NCI-H2081 treated with DMSO at 0.1 percent for 48 hours (cell line): Measurements from ENCODE around the gene CORO2A.
"Not testable (repeated sequence)": the region's sequence is repeated elsewhere in the genome, so short reads cannot be mapped to it uniquely, and the experiment has no call there.

Experiments
- DNase-seq: peaks from one replicate; lab custom pipeline; 2025; lab: John Stamatoyannopoulos, UW

CORO2A gene

GRCh38 chr9:98105006-98105405, 87.4 kb downstream of the CORO2A start:
- DNase-seq = no peak

- DNase-seq = no peak
These were observed 88.0 kb downstream of the CORO2A start for GRCh38 chr9:98104445-98104881.

GRCh38 chr9:98101868-98102273, 90.6 kb downstream of the CORO2A start:
- DNase-seq = no peak

GRCh38 chr9:98101416-98101815, 91.0 kb downstream of the CORO2A start:
- DNase-seq = no peak

- DNase-seq = no peak
These were observed 92.0 kb downstream of the CORO2A start for GRCh38 chr9:98100456-98100855.

- no peak for DNase-seq
These were observed 92.5 kb downstream of the CORO2A start for GRCh38 chr9:98099898-98100297.

- no peak for DNase-seq
These were observed 93.1 kb downstream of the CORO2A start for GRCh38 chr9:98099346-98099745.

GRCh38 chr9:98097836-98098235, 94.6 kb downstream of the CORO2A start:
- DNase-seq = no peak

- no peak for DNase-seq
These were observed 96.3 kb downstream of the CORO2A start for GRCh38 chr9:98096091-98096490.

- DNase-seq = no peak
These were observed 97.0 kb downstream of the CORO2A start for GRCh38 chr9:98095401-98095800.

- no peak for DNase-seq
These were observed 97.6 kb downstream of the CORO2A start for GRCh38 chr9:98094851-98095250.

GRCh38 chr9:98094316-98094715, 98.1 kb downstream of the CORO2A start:
- DNase-seq = no peak

GRCh38 chr9:98092613-98092931, 99.9 kb downstream of the CORO2A start:
- DNase-seq = no peak

GRCh38 chr9:98091735-98092612, 100.5 kb downstream of the CORO2A start:
- DNase-seq = no peak

- not testable (repeated sequence) for DNase-seq
These were observed 101.8 kb downstream of the CORO2A start for GRCh38 chr9:98090674-98091073.

GRCh38 chr9:98087420-98088354, 104.8 kb downstream of the CORO2A start:
- DNase-seq = no peak

- DNase-seq = no peak
These were observed 106.0 kb downstream of the CORO2A start for GRCh38 chr9:98086461-98086860.

GRCh38 chr9:98085944-98086343, 106.5 kb downstream of the CORO2A start:
- DNase-seq = no peak

GRCh38 chr9:98085058-98085457, 107.4 kb downstream of the CORO2A start:
- no peak for DNase-seq

- DNase-seq = no peak
These were observed 108.0 kb downstream of the CORO2A start for GRCh38 chr9:98084396-98084795.

- no peak for DNase-seq
These were observed 108.8 kb downstream of the CORO2A start for GRCh38 chr9:98083566-98084183.

- no peak for DNase-seq
These were observed 109.4 kb downstream of the CORO2A start for GRCh38 chr9:98083061-98083501.
